ENCODE data around the gene OXSR1.

DNA sequence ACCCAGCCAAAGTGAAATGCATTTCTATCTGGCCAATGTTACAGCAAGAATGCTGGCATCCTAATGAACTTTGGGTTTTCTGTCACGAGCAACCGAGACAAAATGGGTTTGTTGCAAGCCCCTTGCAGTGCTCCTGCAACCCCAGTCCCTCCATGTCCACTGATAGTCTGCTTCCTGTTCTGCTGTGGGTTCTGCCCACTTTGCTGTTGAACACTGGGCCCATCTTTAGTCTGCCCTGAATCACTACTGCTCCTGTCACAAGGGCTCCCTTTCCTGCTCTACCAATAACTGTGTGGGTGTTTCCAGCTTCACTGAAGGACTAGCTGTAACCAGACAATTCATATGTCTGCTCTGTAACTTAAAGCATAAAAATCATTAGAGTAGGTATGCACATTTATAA is 12.7 kb upstream of the OXSR1 start:
- TF ChIP-seq CTCF (IDR thresholded peaks at IDR 0.05): no peak
- TF ChIP-seq POLR2A (IDR thresholded peaks at IDR 0.05): no peak
